CD4-positive, CD25-positive, alpha-beta regulatory T cell (primary cell): Measurements from ENCODE around the gene GRK6. TPM values are rescaled to one million over a fixed set of nuclear protein-coding genes. Genes with fewer than 3 reads are reported as not detected.

ENCODE experiments used
- ATAC-seq, 2 donors: fragments of 150-1000 bp; cut with Tn5 transposase; one replicate each; pipeline ENCODE4 v1.10.0; 2021; ENCODE audit warnings: low read depth in 2 of 2, moderate number of reproducible peaks in 2 of 2, moderate library complexity in 1 of 2
- DNase-seq, 3 donors: peaks; one replicate each; pipeline versions ENCODE4 v3.0.0 to v3.0.0-alpha.2; 2012 to 2022; ENCODE audit warnings: mixed read lengths in 1 of 3
- H3K27ac ChIP-seq: one replicate; pipeline ENCODE4 v1.7.0; 2013; ENCODE audit warnings: mild to moderate bottlenecking, low read length; ENCODE audit not compliant: insufficient read depth, poor library complexity, severe bottlenecking
- H3K27me3 ChIP-seq: one replicate; pipeline ENCODE4 v1.7.0; 2013; ENCODE audit warnings: low read length; ENCODE audit not compliant: control insufficient read depth, insufficient read depth
- H3K36me3 ChIP-seq: one replicate; pipeline ENCODE4 v1.7.0; 2013; ENCODE audit warnings: mild to moderate bottlenecking, low read length, moderate library complexity; ENCODE audit not compliant: control insufficient read depth, insufficient read depth
- H3K4me1 ChIP-seq: 2 replicates; pipeline ENCODE4 v1.7.0; 2013; ENCODE audit warnings: mild to moderate bottlenecking, low read length; ENCODE audit not compliant: insufficient read depth, control insufficient read depth, poor library complexity, severe bottlenecking
- H3K4me3 ChIP-seq: one replicate; pipeline ENCODE4 v1.7.0; 2013; ENCODE audit warnings: low read depth, mild to moderate bottlenecking, low read length, moderate library complexity
- H3K9me3 ChIP-seq, 2 experiments: 1 replicate in 1 of 2; 2 replicates in 1 of 2; pipeline ENCODE4 v1.7.0; 2013; ENCODE audit warnings: low read length in 2 of 2, mild to moderate bottlenecking in 1 of 2, moderate library complexity in 1 of 2; ENCODE audit not compliant: control insufficient read depth in 2 of 2
- H3K27ac Mint-ChIP-seq, 3 donors: one replicate each; pipeline ENCODE4 v1.8.0; 2020 to 2022; ENCODE audit warnings: mild to moderate bottlenecking in 3 of 3, mixed read lengths in 3 of 3, moderate library complexity in 2 of 3
- H3K27me3 Mint-ChIP-seq: one replicate; pipeline ENCODE4 v1.8.0; 2022; ENCODE audit warnings: mild to moderate bottlenecking, mixed read lengths
- H3K36me3 Mint-ChIP-seq: one replicate; pipeline ENCODE4 v1.8.0; 2020; ENCODE audit warnings: mixed read lengths
- H3K4me1 Mint-ChIP-seq, 4 donors: one replicate each; pipeline ENCODE4 v1.8.0; 2020 to 2022; ENCODE audit warnings: mixed read lengths in 4 of 4, mild to moderate bottlenecking in 1 of 4
- H3K4me3 Mint-ChIP-seq, 4 donors: one replicate each; pipeline ENCODE4 v1.8.0; 2020 to 2022; ENCODE audit warnings: mild to moderate bottlenecking in 4 of 4, mixed read lengths in 4 of 4, moderate library complexity in 3 of 4
- H3K9me3 Mint-ChIP-seq, 7 donors: one replicate each; pipeline ENCODE4 v1.8.0; 2020 to 2022; ENCODE audit warnings: mixed read lengths in 7 of 7, mild to moderate bottlenecking in 3 of 7, moderate library complexity in 2 of 7
- polyA plus RNA-seq, 4 donors: library from polyadenylated mRNA; unstranded; fragments of 300-500 nt; fragmentation: Illumina TruSeq; gene quantifications; one replicate each; pipeline ENCODE4 v1.2.3, GENCODE V29; 2021
- total RNA-seq: library from RNA; stranded (reverse); gene quantifications from one replicate; pipeline ENCODE4 v1.2.3, GENCODE V29; 2022

Gene GRK6
- total and polyA plus RNA-seq, 5 donors from 2014 or later = 79.2 to 228 (median 112) TPM

- H3K4me3 Mint-ChIP-seq = peak overlapping the region in 3 of 4 donors; percentile 25 to 76 (median 69)
- no peak overlapping the region for H3K27ac ChIP-seq
- H3K9me3 Mint-ChIP-seq = no peaks in the 10 kb centered on the region
- H3K27me3 Mint-ChIP-seq = peaks cover 26% of the 10 kb centered on the region
- H3K4me3 ChIP-seq = no peak overlapping the region
- H3K4me1 ChIP-seq = peaks cover 10% of the 10 kb centered on the region
- H3K4me1 Mint-ChIP-seq = peaks cover 0 to 30% (median 5%) of the 10 kb centered on the region in 4 donors
- no peaks in the 10 kb centered on the region for H3K36me3 ChIP-seq
- no peak overlapping the region for H3K27ac Mint-ChIP-seq
- H3K9me3 ChIP-seq = no peaks in the 10 kb centered on the region
- DNase-seq = peak; percentile 29 to 39 (median 33)
- H3K27me3 ChIP-seq = peaks cover 6% of the 10 kb centered on the region
- ATAC-seq = peak in 1 of 2 donors; percentile 38
- no peaks in the 10 kb centered on the region for H3K36me3 Mint-ChIP-seq
Observed at GRCh38 chr5:177472460-177473442, 46.3 kb downstream of the GRK6 start.

- peaks cover 23% of the 10 kb centered on the region for H3K27me3 Mint-ChIP-seq
- peak within 1 kb of the TSS; percentile 80 to 89 (median 84) for H3K4me3 Mint-ChIP-seq
- Histone ChIP-seq H3K4me1 (peaks cover 10% of the 10 kb centered on the region), H3K9me3 (no peaks in the 10 kb centered on the region), H3K27me3 (peaks cover 6% of the 10 kb centered on the region), H3K27ac (no peak within 1 kb of the TSS), H3K4me3 (no peak within 1 kb of the TSS), H3K36me3 (no peaks in the 10 kb centered on the region)
- no peaks in the 10 kb centered on the region for H3K9me3 Mint-ChIP-seq
- H3K4me1 Mint-ChIP-seq = peaks cover 0 to 31% (median 5%) of the 10 kb centered on the region in 4 donors
- ATAC-seq (peak in 1 of 2 donors; percentile 34), DNase-seq (no peak)
- peak within 1 kb of the TSS in 1 of 3 donors; percentile 62 for H3K27ac Mint-ChIP-seq
- no peaks in the 10 kb centered on the region for H3K36me3 Mint-ChIP-seq
Observed at GRCh38 chr5:177473443-177474001, 47.0 kb downstream of the GRK6 start, which contains the start of gene DBN1. Gene DBN1, minus strand, starts transcription at chr5:177473634. Its CDS starts 113 bp downstream, at chr5:177473521.

- Mint-ChIP-seq H3K4me3 (peak overlapping the region; percentile 80 to 89 (median 84)), H3K4me1 (peaks cover 0 to 36% (median 5%) of the 10 kb centered on the region in 4 donors), H3K27ac (peak overlapping the region in 1 of 3 donors; percentile 62), H3K9me3 (no peaks in the 10 kb centered on the region), H3K27me3 (peaks cover 22% of the 10 kb centered on the region), H3K36me3 (no peaks in the 10 kb centered on the region)
- DNase-seq (no peak), ATAC-seq (no peak)
- peaks cover 10% of the 10 kb centered on the region for H3K4me1 ChIP-seq
- H3K27ac ChIP-seq = no peak overlapping the region
- H3K36me3 ChIP-seq = no peaks in the 10 kb centered on the region
- peaks cover 6% of the 10 kb centered on the region for H3K27me3 ChIP-seq
- H3K4me3 ChIP-seq = no peak overlapping the region
- H3K9me3 ChIP-seq = no peaks in the 10 kb centered on the region
Observed at GRCh38 chr5:177474002-177474476, 47.6 kb downstream of the GRK6 start.

- DNase-seq (no peak), ATAC-seq (no peak)
- H3K36me3 Mint-ChIP-seq = no peaks in the 10 kb centered on the region
- H3K4me3 ChIP-seq = no peak overlapping the region
- no peak overlapping the region for H3K27ac Mint-ChIP-seq
- H3K36me3 ChIP-seq = no peaks in the 10 kb centered on the region
- no peaks in the 10 kb centered on the region for H3K9me3 Mint-ChIP-seq
- H3K27ac ChIP-seq = no peak overlapping the region
- peaks cover 0 to 42% (median 5%) of the 10 kb centered on the region in 4 donors for H3K4me1 Mint-ChIP-seq
- H3K4me1 ChIP-seq = peaks cover 10% of the 10 kb centered on the region
- no peaks in the 10 kb centered on the region for H3K9me3 ChIP-seq
- peaks cover 17% of the 10 kb centered on the region for H3K27me3 Mint-ChIP-seq
- peaks cover 6% of the 10 kb centered on the region for H3K27me3 ChIP-seq
- H3K4me3 Mint-ChIP-seq = peak overlapping the region; percentile 80 to 89 (median 84)
Observed at GRCh38 chr5:177474846-177475562, 48.5 kb downstream of the GRK6 start.

GRCh38 chr5:177475563-177476427, 49.3 kb downstream of the GRK6 start:
- Histone ChIP-seq H3K4me3 (no peak overlapping the region), H3K27me3 (peaks cover 6% of the 10 kb centered on the region), H3K36me3 (no peaks in the 10 kb centered on the region), H3K27ac (no peak overlapping the region), H3K9me3 (no peaks in the 10 kb centered on the region), H3K4me1 (peaks cover 10% of the 10 kb centered on the region)
- Mint-ChIP-seq H3K27ac (peak overlapping the region in 1 of 3 donors; percentile 8), H3K36me3 (no peaks in the 10 kb centered on the region), H3K4me3 (peak overlapping the region in 3 of 4 donors; percentile 48 to 87 (median 54)), H3K27me3 (peaks cover 17% of the 10 kb centered on the region), H3K4me1 (peaks cover 0 to 40% (median 5%) of the 10 kb centered on the region in 4 donors), H3K9me3 (no peaks in the 10 kb centered on the region)
- ATAC-seq (no peak), DNase-seq (no peak)

- H3K4me3 Mint-ChIP-seq = no peak overlapping the region
- Histone ChIP-seq H3K4me3 (no peak overlapping the region), H3K27me3 (peaks cover 6% of the 10 kb centered on the region), H3K36me3 (no peaks in the 10 kb centered on the region), H3K27ac (no peak overlapping the region), H3K9me3 (no peaks in the 10 kb centered on the region), H3K4me1 (peaks cover 10% of the 10 kb centered on the region)
- ATAC-seq (no peak), DNase-seq (no peak)
- peaks cover 0 to 40% (median 5%) of the 10 kb centered on the region in 4 donors for H3K4me1 Mint-ChIP-seq
- H3K27ac Mint-ChIP-seq = peak overlapping the region in 2 of 3 donors; percentile 8 to 27
- no peaks in the 10 kb centered on the region for H3K36me3 Mint-ChIP-seq
- no peaks in the 10 kb centered on the region for H3K9me3 Mint-ChIP-seq
- H3K27me3 Mint-ChIP-seq = peaks cover 13% of the 10 kb centered on the region
Observed at GRCh38 chr5:177476531-177477233, 50.2 kb downstream of the GRK6 start.
